Measurements from ENCODE around the gene OSM. TPM values are rescaled to one million over a fixed set of nuclear protein-coding genes. Genes with fewer than 3 reads are reported as not detected.

Gene OSM
- total and polyA plus RNA-seq, 2 experiments from 2014 or later = 1.5 TPM; not detected in 1

DNA sequence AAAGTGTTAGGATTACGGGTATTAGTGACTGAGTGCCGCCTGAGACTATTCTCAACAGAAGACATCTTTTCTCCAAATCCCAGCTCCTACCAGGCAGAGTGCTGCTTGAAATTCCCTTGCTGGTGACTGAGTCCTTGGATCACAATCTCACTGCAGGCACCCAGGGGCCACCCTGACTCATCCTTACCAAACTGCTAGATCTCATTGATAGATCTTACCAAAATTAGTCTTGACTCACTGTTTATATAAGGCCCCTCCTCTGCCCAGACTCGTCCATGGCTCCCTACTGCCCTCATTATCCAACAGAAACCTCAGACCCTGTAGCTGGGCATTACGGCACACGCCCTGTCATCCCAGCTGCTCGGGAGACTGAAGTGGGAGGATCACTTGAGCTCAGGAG is 45.4 kb upstream of the OSM start:
- no peak overlapping the region for H3K4me2 ChIP-seq
- H3K4me3 ChIP-seq = no peak overlapping the region
- no peaks in the 10 kb centered on the region for H3K9me2 ChIP-seq (replicated peaks; ENCODE audit: insufficient read depth)
- peaks cover 25% of the 10 kb centered on the region for H4K20me1 ChIP-seq (ENCODE audit: insufficient read depth, poor library complexity, severe bottlenecking)
- no peak for DNase-seq (ENCODE audit: low spot score)
- peaks cover 88% of the 10 kb centered on the region for H3K79me2 ChIP-seq
- H3K4me1 ChIP-seq (ENCODE audit: insufficient read depth) = peaks cover 36% of the 10 kb centered on the region
- 70% methylated on average over 6 of the region's 6 CpGs for WGBS (ENCODE audit: low lambda C conversion rate, missing lambda C conversion rate)
- no peaks in the 10 kb centered on the region for H3K36me3 ChIP-seq (replicated peaks; ENCODE audit: insufficient read depth, low read depth)
- peak overlapping the region; percentile 77 for H3K27ac ChIP-seq
- H3K27me3 ChIP-seq = no peaks in the 10 kb centered on the region
- H2AFZ ChIP-seq = no peak overlapping the region
- H3K9me3 ChIP-seq (ENCODE audit: low read depth) = no peaks in the 10 kb centered on the region
- no peak for TF ChIP-seq EZH2 (IDR thresholded peaks at IDR 0.05; ENCODE audit: borderline replicate concordance)
- TF ChIP-seq, protein P1, sequence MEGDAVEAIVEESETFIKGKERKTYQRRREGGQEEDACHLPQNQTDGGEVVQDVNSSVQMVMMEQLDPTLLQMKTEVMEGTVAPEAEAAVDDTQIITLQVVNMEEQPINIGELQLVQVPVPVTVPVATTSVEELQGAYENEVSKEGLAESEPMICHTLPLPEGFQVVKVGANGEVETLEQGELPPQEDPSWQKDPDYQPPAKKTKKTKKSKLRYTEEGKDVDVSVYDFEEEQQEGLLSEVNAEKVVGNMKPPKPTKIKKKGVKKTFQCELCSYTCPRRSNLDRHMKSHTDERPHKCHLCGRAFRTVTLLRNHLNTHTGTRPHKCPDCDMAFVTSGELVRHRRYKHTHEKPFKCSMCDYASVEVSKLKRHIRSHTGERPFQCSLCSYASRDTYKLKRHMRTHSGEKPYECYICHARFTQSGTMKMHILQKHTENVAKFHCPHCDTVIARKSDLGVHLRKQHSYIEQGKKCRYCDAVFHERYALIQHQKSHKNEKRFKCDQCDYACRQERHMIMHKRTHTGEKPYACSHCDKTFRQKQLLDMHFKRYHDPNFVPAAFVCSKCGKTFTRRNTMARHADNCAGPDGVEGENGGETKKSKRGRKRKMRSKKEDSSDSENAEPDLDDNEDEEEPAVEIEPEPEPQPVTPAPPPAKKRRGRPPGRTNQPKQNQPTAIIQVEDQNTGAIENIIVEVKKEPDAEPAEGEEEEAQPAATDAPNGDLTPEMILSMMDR (IDR thresholded peaks at IDR 0.05; ENCODE audit: poor library complexity) = no peak
- TF ChIP-seq EZH2phosphoT487 (IDR thresholded peaks at IDR 0.05; ENCODE audit: low read depth, severe bottlenecking, unreplicated experiment) = no peak

DNA sequence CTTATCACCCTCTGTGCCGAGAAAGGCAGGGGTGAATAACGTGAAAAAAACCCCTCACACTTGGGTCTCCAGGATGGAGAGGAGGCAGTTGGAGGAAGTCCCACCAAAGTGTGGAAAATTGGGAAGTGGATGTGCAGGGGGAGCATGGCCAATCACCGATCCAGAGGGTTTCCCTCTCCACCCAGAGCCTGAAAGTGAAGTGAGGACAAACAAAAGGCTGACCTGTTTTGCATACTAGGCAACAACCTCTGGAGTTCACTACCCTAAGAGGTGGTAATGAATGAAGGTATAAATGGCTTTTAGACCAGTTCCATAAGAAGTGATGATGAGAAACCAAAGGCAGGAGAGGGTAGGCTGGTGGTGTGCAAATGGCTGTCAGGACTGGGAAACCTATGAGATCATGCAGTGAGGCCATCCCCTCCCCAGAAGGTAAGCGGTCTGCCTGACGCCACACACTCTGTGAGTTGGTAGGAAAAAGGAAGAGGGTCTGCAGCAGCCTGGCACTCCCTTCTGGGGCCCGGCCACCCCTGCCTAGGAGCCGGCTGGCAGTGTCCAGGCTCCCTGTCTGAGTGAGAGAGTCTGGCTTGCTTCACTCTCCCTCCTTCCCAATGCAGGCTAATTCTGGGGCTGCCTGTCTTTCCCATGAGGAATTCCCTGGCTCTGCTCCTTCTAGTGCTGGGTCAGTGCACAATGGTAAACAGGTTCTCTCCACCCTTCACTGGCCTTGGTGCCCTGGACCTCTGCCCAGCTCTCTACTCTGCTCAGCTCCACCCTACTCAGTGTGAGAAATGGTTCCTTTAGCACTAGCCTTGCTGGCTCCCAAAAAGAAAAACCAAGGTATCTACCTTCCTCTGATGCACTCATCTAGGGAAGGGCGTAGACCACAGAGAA is 44.5 kb upstream of the OSM start:
- Histone ChIP-seq H3K4me2 (peak overlapping the region; percentile 46), H3K27ac (peak overlapping the region; percentile 77), H3K9me3 (ENCODE audit: low read depth) (no peaks in the 10 kb centered on the region), H2AFZ (no peak overlapping the region), H3K36me3 (replicated peaks; ENCODE audit: insufficient read depth, low read depth) (no peaks in the 10 kb centered on the region), H4K20me1 (ENCODE audit: insufficient read depth, poor library complexity, severe bottlenecking) (peaks cover 22% of the 10 kb centered on the region), H3K9me2 (replicated peaks; ENCODE audit: insufficient read depth) (no peaks in the 10 kb centered on the region), H3K27me3 (no peaks in the 10 kb centered on the region), H3K4me1 (ENCODE audit: insufficient read depth) (peaks cover 38% of the 10 kb centered on the region), H3K79me2 (peaks cover 88% of the 10 kb centered on the region), H3K4me3 (no peak overlapping the region)
- DNase-seq (ENCODE audit: low spot score) = no peak
- TF ChIP-seq EZH2 (IDR thresholded peaks at IDR 0.05; ENCODE audit: borderline replicate concordance) (no peak), EZH2phosphoT487 (IDR thresholded peaks at IDR 0.05; ENCODE audit: low read depth, severe bottlenecking, unreplicated experiment) (no peak)
- TF ChIP-seq, protein P1 (IDR thresholded peaks at IDR 0.05; ENCODE audit: poor library complexity) = no peak
- 70% methylated on average over 8 of the region's 8 CpGs for WGBS (ENCODE audit: low lambda C conversion rate, missing lambda C conversion rate)

DNA sequence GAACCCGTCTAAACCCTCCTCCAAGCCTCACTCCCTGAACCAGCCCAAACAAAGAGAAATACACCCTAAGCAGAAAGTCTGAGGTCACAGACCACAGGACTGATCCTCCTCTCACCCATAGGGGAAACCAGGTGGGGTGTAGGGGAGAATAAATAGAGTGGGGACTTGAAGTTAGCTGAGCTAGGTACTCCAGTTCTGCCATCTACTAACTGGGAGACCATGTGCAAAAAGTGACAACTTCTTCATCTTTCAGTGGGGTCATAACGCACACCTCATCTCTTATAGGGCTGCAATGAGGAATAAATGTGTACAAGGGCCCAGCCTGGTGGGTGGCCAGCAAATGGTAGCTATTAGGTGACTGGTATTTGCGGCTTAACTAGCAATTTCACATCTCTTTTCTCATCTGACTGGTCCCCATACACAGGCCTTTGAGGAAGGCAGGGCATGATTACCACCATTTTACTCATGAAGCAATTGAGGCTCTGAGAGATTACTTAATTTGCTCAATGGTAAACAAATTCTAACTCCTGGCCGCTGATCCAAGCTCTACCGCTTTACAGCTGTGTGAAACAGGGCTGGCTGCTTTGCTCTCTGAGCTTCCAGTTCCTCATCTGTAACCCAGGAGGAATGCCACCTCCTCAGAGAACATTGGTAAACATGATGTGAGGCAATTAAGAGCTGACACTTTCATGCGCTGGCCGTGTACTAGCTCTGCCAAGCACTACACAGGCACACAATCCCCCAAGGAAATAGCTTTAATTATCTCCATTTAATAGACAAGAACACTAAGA is 43.5 kb upstream of the OSM start:
- 65% methylated on average over 7 of the region's 7 CpGs for WGBS (ENCODE audit: low lambda C conversion rate, missing lambda C conversion rate)
- H3K4me3 ChIP-seq = no peak overlapping the region

More for the DNA sequence above, 43.5 kb upstream of the OSM start:
- Histone ChIP-seq H3K9me2 (replicated peaks; ENCODE audit: insufficient read depth) (no peaks in the 10 kb centered on the region), H2AFZ (no peak overlapping the region), H3K9me3 (ENCODE audit: low read depth) (no peaks in the 10 kb centered on the region), H3K4me1 (ENCODE audit: insufficient read depth) (peaks cover 47% of the 10 kb centered on the region), H3K36me3 (replicated peaks; ENCODE audit: insufficient read depth, low read depth) (no peaks in the 10 kb centered on the region), H3K4me2 (peak overlapping the region; percentile 46), H3K27me3 (no peaks in the 10 kb centered on the region), H3K79me2 (peaks cover 81% of the 10 kb centered on the region), H3K27ac (peak overlapping the region; percentile 77), H4K20me1 (ENCODE audit: insufficient read depth, poor library complexity, severe bottlenecking) (peaks cover 27% of the 10 kb centered on the region)
- peak; percentile 68 for DNase-seq (ENCODE audit: low spot score)
- TF ChIP-seq, protein P1 (IDR thresholded peaks at IDR 0.05; ENCODE audit: poor library complexity) = no peak
- TF ChIP-seq EZH2 (IDR thresholded peaks at IDR 0.05; ENCODE audit: borderline replicate concordance) (no peak), EZH2phosphoT487 (IDR thresholded peaks at IDR 0.05; ENCODE audit: low read depth, severe bottlenecking, unreplicated experiment) (no peak)

Data from hepatocyte (in vitro differentiated cells).